Right forelimb (tissue), 1 donor: ENCODE measurements around the gene MMP23B.
"Not testable (repeated sequence)": the region's sequence is repeated elsewhere in the genome, so short reads cannot be mapped to it uniquely, and the experiment has no call there.

Source experiments
- DNase-seq: peaks from one replicate; pipeline ENCODE4 v3.0.0-alpha.2; 2018

Gene MMP23B

GRCh38 chr1:1636621-1637478 lies 4.9 kb downstream of the MMP23B start:
- peak; percentile 33 for DNase-seq

- DNase-seq: peak; percentile 38
These were observed 5.5 kb downstream of the MMP23B start for GRCh38 chr1:1637479-1637875.

- peak; percentile 16 for DNase-seq
These were observed 6.6 kb downstream of the MMP23B start for GRCh38 chr1:1638528-1638927.

- peak; percentile 23 for DNase-seq
These were observed 7.4 kb downstream of the MMP23B start for GRCh38 chr1:1639368-1639767.

- DNase-seq: not testable (repeated sequence)
These were observed 8.1 kb downstream of the MMP23B start for GRCh38 chr1:1640081-1640480.

- not testable (repeated sequence) for DNase-seq
These were observed 8.9 kb downstream of the MMP23B start for GRCh38 chr1:1640711-1641461.

GRCh38 chr1:1646326-1646725 lies 14.4 kb downstream of the MMP23B start:
- DNase-seq: not testable (repeated sequence)

GRCh38 chr1:1647567-1648241 lies 15.7 kb downstream of the MMP23B start:
- DNase-seq: not testable (repeated sequence)

GRCh38 chr1:1648265-1648664 lies 16.3 kb downstream of the MMP23B start:
- not testable (repeated sequence) for DNase-seq

GRCh38 chr1:1658583-1659549 lies 26.9 kb downstream of the MMP23B start, which contains the start of gene CDK11B:
Gene CDK11B, minus strand, starts transcription at chr1:1659004. Its CDS starts 1,519 bp downstream, at chr1:1657485.
- peak; percentile 96 for DNase-seq

- not testable (repeated sequence) for DNase-seq
These were observed 30.4 kb downstream of the MMP23B start for GRCh38 chr1:1662392-1662791.

GRCh38 chr1:1662830-1663560 lies 31.0 kb downstream of the MMP23B start:
- DNase-seq: not testable (repeated sequence)

GRCh38 chr1:1664318-1664717 lies 32.3 kb downstream of the MMP23B start:
- DNase-seq: not testable (repeated sequence)

- no peak for DNase-seq
These were observed 33.2 kb downstream of the MMP23B start for GRCh38 chr1:1664941-1665814.

GRCh38 chr1:1665815-1666251 lies 33.9 kb downstream of the MMP23B start:
- DNase-seq: no peak

GRCh38 chr1:1666526-1666925 lies 34.6 kb downstream of the MMP23B start:
- no peak for DNase-seq

GRCh38 chr1:1669468-1670440 lies 37.8 kb downstream of the MMP23B start:
- DNase-seq: no peak

GRCh38 chr1:1670866-1671265 lies 38.9 kb downstream of the MMP23B start:
- no peak for DNase-seq
